Calu3 (cell line): ENCODE data around the gene PBX1. TPM values are rescaled to one million over a fixed set of nuclear protein-coding genes. Genes with fewer than 3 reads are reported as not detected.

Experiments
- BruUV-seq: library from RNA; stranded (reverse); fragments of 400-500 nt; replicated peaks from 2 replicates; lab custom pipeline; 2021; lab: Mats Ljungman, UMichigan
- CTCF ChIA-PET: fragments of 300-600 bp; sonication (Branson Sonifier 250); formaldehyde crosslinking; loops from one replicate; lab custom pipeline; 2022; ENCODE audit warnings: antibody characterized with exemption; lab: Charles Lee
- DNase-seq: peaks from one replicate; pipeline ENCODE4 v3.0.0; 2022
- H3K27ac Mint-ChIP-seq: one replicate; pipeline ENCODE4 v1.8.0; 2022; ENCODE audit warnings: mixed read lengths; ENCODE audit not compliant: unreplicated experiment
- H3K27me3 Mint-ChIP-seq: one replicate; pipeline ENCODE4 v1.8.0; 2022; ENCODE audit warnings: mixed read lengths; ENCODE audit not compliant: unreplicated experiment
- H3K36me3 Mint-ChIP-seq: one replicate; pipeline ENCODE4 v1.8.0; 2022; ENCODE audit warnings: mild to moderate bottlenecking, moderate library complexity, mixed read lengths; ENCODE audit not compliant: insufficient read depth, unreplicated experiment
- H3K4me1 Mint-ChIP-seq: one replicate; pipeline ENCODE4 v1.8.0; 2022; ENCODE audit warnings: mild to moderate bottlenecking, low read depth, mixed read lengths; ENCODE audit not compliant: unreplicated experiment
- H3K4me3 Mint-ChIP-seq: one replicate; pipeline ENCODE4 v1.8.0; 2022; ENCODE audit warnings: mild to moderate bottlenecking, low read depth, moderate library complexity, mixed read lengths; ENCODE audit not compliant: unreplicated experiment
- H3K9me3 Mint-ChIP-seq: one replicate; pipeline ENCODE4 v1.8.0; 2022; ENCODE audit warnings: low read depth, mixed read lengths; ENCODE audit not compliant: unreplicated experiment
- intact Hi-C: fragments of 100-400 bp; cut with micrococcal nuclease; formaldehyde crosslinking; loops from one replicate; pipeline ENCODE4 v1.10.0; 2022; ENCODE audit not compliant: unreplicated experiment
- total RNA-seq: library from RNA; stranded (reverse); gene quantifications from 2 replicates; pipeline ENCODE4 v1.2.3, GENCODE V29; 2022
- TF ChIP-seq, protein P1 (sequence below): fragments of 200-600 bp; IDR thresholded peaks from one replicate; pipeline ENCODE4 v1.8.0; 2022; ENCODE audit warnings: antibody characterized with exemption; ENCODE audit not compliant: unreplicated experiment

Gene PBX1
- total RNA-seq, 1 experiment from 2014 or later = 22.5 TPM

DNA sequence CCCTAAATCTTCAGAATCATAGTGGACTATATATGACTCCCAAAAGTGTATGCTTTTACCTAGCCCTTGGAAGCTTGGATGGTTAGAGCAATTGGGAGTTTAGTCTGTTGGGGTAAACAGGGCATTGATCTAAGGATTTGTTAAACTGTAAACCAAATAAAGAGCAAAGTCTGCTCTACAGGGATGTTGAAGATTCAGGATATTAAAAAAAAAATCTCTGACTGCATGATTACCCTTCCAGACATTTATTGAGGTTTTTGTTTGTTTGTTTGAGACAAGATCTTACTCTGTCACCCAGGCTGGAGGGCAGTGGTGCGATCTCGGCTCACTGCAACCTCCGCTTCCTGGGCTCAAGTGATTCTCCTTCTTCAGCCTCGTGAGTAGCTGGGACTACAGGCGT is 31.6 kb downstream of the PBX1 start:
- peaks cover 44% of the 10 kb centered on the region for H3K4me1 Mint-ChIP-seq
- DNase-seq = no peak
- intact Hi-C loops = no loop called here
- no peaks in the 10 kb centered on the region for H3K9me3 Mint-ChIP-seq
- H3K4me3 Mint-ChIP-seq = no peak overlapping the region
- CTCF ChIA-PET = no interaction called here
- H3K27me3 Mint-ChIP-seq = no peaks in the 10 kb centered on the region
- TF ChIP-seq, protein P1, sequence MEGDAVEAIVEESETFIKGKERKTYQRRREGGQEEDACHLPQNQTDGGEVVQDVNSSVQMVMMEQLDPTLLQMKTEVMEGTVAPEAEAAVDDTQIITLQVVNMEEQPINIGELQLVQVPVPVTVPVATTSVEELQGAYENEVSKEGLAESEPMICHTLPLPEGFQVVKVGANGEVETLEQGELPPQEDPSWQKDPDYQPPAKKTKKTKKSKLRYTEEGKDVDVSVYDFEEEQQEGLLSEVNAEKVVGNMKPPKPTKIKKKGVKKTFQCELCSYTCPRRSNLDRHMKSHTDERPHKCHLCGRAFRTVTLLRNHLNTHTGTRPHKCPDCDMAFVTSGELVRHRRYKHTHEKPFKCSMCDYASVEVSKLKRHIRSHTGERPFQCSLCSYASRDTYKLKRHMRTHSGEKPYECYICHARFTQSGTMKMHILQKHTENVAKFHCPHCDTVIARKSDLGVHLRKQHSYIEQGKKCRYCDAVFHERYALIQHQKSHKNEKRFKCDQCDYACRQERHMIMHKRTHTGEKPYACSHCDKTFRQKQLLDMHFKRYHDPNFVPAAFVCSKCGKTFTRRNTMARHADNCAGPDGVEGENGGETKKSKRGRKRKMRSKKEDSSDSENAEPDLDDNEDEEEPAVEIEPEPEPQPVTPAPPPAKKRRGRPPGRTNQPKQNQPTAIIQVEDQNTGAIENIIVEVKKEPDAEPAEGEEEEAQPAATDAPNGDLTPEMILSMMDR = no peak
- BruUV-seq = no TSS peak
- H3K27ac Mint-ChIP-seq = no peak overlapping the region
- H3K36me3 Mint-ChIP-seq = no peaks in the 10 kb centered on the region

DNA sequence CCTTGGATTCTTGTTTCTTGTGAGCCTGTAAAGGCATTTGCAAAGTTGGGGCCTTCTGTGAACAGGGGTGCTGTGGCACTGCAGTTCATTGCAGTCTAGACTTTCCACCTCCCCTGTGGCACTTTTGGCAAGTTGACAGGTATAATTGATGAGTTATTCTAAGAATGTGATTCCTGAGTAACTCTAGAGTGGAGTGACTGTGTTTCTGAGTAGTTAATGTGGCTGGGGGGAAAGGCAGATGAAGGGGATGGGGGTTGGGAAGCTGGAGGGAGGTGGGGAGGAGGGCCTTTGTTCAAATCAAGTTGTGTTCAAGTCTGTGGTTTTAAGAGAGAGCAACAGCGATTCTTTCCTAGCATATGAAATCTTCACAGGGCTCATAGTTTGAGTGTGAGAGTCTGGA is 32.9 kb downstream of the PBX1 start:
- Mint-ChIP-seq H3K27ac (no peak overlapping the region), H3K4me3 (no peak overlapping the region), H3K4me1 (peaks cover 44% of the 10 kb centered on the region), H3K9me3 (no peaks in the 10 kb centered on the region), H3K36me3 (no peaks in the 10 kb centered on the region), H3K27me3 (no peaks in the 10 kb centered on the region)
- intact Hi-C loops = no loop called here
- TF ChIP-seq, protein P1 = no peak
- CTCF ChIA-PET = no interaction called here
- BruUV-seq = no TSS peak
- DNase-seq = no peak

DNA sequence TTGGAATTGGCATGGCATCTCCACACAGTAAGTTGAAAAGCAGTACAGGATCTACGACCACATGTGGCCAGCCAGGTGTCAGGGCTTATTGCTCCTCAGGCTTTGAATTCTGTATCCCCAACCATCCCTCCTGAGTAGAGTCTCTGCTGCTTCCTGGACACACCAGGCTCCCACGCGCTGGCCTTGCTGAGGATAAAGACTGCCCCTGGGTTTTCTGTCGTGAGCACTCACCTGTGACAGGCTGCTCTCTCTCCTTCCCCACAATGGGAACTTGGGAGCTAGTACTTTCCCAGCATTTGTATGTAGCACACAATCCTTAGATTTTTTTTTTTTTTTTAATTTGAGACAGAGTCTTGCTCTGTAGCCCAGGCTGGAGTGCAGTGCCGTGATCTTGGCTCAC is 33.6 kb downstream of the PBX1 start:
- peaks cover 41% of the 10 kb centered on the region for H3K4me1 Mint-ChIP-seq
- intact Hi-C loops = no loop called here
- no peak overlapping the region for H3K4me3 Mint-ChIP-seq
- H3K27ac Mint-ChIP-seq = no peak overlapping the region
- TF ChIP-seq, protein P1 = no peak
- no peaks in the 10 kb centered on the region for H3K27me3 Mint-ChIP-seq
- BruUV-seq = no TSS peak
- no peak for DNase-seq
- no peaks in the 10 kb centered on the region for H3K9me3 Mint-ChIP-seq
- CTCF ChIA-PET = interaction anchor here (0.7 kb wide), 1 partner anchor 67 kb away, joined by 4 read pairs; no protein-coding TSS in a partner anchor
- no peaks in the 10 kb centered on the region for H3K36me3 Mint-ChIP-seq

DNA sequence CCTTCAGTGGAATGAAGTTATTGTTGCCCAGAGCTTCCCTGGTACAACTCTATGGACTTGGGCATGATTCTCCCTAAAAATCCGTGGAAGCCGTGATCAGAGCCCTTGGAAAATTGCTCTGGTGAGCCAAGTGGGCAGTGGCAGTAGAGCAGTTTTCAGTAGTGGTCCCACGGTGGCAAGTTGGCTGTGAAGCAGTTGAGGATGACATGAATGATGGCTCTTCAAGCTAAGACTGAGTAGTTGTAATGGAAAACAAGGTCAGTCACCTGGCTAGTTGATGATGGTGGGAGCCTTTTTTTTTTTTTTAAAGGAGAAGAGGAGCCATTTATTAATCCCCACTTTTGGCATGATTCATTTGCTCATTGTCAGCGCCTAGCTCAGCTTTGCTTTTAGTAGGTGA is 36.2 kb downstream of the PBX1 start:
- H3K4me3 Mint-ChIP-seq = no peak overlapping the region
- intact Hi-C loops = no loop called here
- H3K9me3 Mint-ChIP-seq = no peaks in the 10 kb centered on the region
- DNase-seq = no peak
- H3K27me3 Mint-ChIP-seq = no peaks in the 10 kb centered on the region
- BruUV-seq = no TSS peak
- no peaks in the 10 kb centered on the region for H3K36me3 Mint-ChIP-seq
- TF ChIP-seq, protein P1 = no peak
- no peak overlapping the region for H3K27ac Mint-ChIP-seq
- CTCF ChIA-PET = no interaction called here
- peaks cover 33% of the 10 kb centered on the region for H3K4me1 Mint-ChIP-seq
